Inferior parietal cortex (tissue), 1 donor: Measurements from ENCODE around the gene DRGX.

Experiments used
- DNase-seq: peaks from one replicate; pipeline ENCODE4 v3.0.0-alpha.2; 2016; ENCODE audit errors: extremely low spot score

Gene DRGX

DNA sequence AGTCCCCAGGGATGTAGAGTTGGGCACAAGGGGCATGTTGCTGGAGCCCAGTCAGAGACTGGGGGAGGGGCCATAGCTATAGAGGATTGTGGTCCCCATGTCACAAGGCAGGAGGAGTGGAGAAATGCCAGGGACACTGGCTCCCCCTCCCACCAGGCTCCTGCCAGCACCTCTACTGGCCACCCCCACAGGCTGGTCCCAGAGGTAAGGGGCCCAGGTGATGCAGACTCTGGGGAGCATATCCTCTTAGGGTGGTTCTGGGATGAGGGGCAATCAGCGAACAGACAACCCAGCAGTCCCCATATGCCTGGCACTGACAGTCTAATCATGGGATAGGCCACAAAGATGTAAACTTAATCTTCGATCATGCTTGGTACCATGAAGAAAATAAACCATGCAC is 75.7 kb downstream of the DRGX start:
- no peak for DNase-seq

DNA sequence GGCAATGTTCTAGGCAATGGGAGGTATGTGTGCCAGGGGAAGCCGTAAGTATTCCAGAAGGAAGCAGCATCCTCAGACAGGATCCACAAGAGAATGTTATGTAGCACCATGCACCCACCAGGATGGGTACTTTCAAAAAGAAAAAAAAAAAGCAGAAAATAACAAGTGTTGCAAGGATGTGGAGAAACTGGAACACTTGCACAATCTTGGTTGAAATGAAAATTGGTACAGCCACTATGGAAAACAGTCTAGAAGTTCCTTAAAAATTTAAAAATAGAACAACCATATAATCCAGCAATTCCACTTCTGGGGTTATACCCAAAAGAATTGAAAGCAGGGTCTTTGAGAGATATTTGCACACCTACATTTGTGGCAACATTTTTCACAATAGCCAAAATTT is 76.7 kb downstream of the DRGX start:
- no peak for DNase-seq

DNA sequence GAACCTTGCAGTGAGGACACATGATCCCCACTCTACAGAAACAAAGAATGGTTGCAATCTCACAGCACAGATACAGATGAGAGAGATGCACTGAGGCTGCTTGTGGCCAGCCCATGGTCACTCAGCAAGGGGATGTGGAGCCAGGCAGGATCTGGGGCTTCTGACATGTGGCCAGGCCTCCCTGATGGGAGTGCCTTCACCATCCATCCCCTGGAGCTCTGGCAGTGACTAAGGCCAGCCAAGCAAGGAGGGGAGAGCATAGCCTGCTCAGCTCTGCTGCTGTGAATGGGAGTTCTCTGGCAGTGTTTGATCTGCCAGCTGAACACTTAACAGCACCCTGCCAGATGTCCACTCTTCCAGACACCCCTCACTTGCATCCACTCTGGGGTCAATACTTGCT is 77.1 kb downstream of the DRGX start:
- no peak for DNase-seq

DNA sequence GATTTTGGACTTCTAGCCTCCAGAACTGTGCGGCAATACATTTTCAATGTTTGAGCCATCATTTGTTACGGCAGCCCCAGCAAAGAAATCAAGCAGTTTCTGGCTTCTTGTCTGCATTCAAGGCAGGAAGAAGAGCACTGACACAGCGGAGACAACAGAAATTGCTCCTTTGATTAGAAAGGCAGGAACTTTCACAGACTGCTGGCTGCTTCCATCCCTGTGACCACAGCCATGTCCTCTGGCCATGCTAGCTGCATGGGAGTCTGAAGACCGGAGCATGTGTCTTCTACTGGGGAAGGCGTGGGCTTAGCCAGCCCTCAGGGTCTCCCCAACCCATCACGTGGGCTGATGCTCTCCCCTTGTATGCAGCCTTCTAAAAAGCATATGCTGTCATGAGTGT is 77.9 kb downstream of the DRGX start:
- no peak for DNase-seq

DNA sequence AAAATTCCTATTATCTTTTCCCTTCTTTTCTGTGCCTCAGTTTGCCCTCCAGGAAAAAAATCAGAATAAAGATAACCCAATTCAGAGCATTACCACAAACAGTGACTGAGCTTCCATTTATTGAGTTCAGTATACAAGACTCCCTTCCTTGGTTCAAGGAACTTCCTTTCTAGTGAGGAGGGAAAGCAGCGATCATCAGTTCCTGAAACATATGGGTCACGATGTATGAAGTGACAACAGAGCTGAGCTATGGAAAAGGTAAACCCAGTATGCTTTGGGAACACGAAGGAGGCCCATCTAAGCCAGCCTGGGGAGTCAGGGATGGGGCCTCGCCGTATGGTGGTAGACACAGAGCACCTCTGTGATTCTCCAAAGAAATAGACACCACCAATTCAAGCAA is 81.1 kb downstream of the DRGX start:
- DNase-seq = no peak
